ENCODE data around the gene SCARB2.
A peak's percentile ranks its signal among the peaks of the same experiment; 100 is the strongest.

SCARB2 gene

GRCh38 chr4:76215077-76215476 lies 1.5 kb upstream of the SCARB2 start:
- no peak overlapping the region for H3K4me3 ChIP-seq (ENCODE audit: low read depth, low read length)
- no peak for DNase-seq (ENCODE audit: low read depth)
- TF ChIP-seq CTCF (IDR thresholded peaks at IDR 0.05; ENCODE audit: low read depth, low read length, missing control alignments) = no peak

GRCh38 chr4:76214177-76214675 lies 602 bp upstream of the SCARB2 start:
- peak; percentile 35 for DNase-seq (ENCODE audit: low read depth)
- TF ChIP-seq CTCF (IDR thresholded peaks at IDR 0.05; ENCODE audit: low read depth, low read length, missing control alignments) = no peak
- peak overlapping the region; percentile 54 for H3K4me3 ChIP-seq (ENCODE audit: low read depth, low read length)

GRCh38 chr4:76212851-76213414 lies 691 bp downstream of the SCARB2 start:
- no peak for TF ChIP-seq CTCF (IDR thresholded peaks at IDR 0.05; ENCODE audit: low read depth, low read length, missing control alignments)
- no peak for DNase-seq (ENCODE audit: low read depth)
- H3K4me3 ChIP-seq (ENCODE audit: low read depth, low read length) = peak overlapping the region; percentile 54

GRCh38 chr4:76211769-76212708 lies 1.6 kb downstream of the SCARB2 start:
- peak overlapping the region; percentile 54; the same call in 1 of the 2 replicates for H3K4me3 ChIP-seq (ENCODE audit: low read depth, low read length)
- DNase-seq (ENCODE audit: low read depth) = no peak
- no peak for TF ChIP-seq CTCF (IDR thresholded peaks at IDR 0.05; ENCODE audit: low read depth, low read length, missing control alignments)

- DNase-seq (ENCODE audit: low read depth) = no peak
- no peak for TF ChIP-seq CTCF (IDR thresholded peaks at IDR 0.05; ENCODE audit: low read depth, low read length, missing control alignments)
These were observed 3.2 kb downstream of the SCARB2 start for GRCh38 chr4:76210452-76210851.

GRCh38 chr4:76209881-76210280 lies 3.7 kb downstream of the SCARB2 start:
- H3K4me3 ChIP-seq (ENCODE audit: low read depth, low read length) = no peak overlapping the region
- DNase-seq (ENCODE audit: low read depth) = no peak
- TF ChIP-seq CTCF (IDR thresholded peaks at IDR 0.05; ENCODE audit: low read depth, low read length, missing control alignments) = no peak

More at GRCh38 chr4:76210452-76210851, 3.2 kb downstream of the SCARB2 start:
- no peak overlapping the region for H3K4me3 ChIP-seq (ENCODE audit: low read depth, low read length)
